K562 (cell line): ENCODE results near the gene GSTM5.

Experiments used
- CBX5 ChIP-seq: IDR thresholded peaks from 2 replicates; pipeline ENCODE4 v1.6.1; 2014; ENCODE audit warnings: low read depth, borderline replicate concordance
- CTCF ChIP-seq, 3 experiments: IDR thresholded peaks in 2 of 3; conservative IDR thresholded peaks in 1 of 3; 2 replicates each; pipeline ENCODE4 v1.5.1; 2011 to 2012; ENCODE audit warnings: low read length in 3 of 3, mild to moderate bottlenecking in 3 of 3, control low read depth in 2 of 3, improper control_type of control experiment in 1 of 3, inconsistent platforms in 1 of 3, low read depth in 1 of 3, mixed read lengths in 1 of 3, moderate library complexity in 1 of 3; ENCODE audit not compliant: insufficient read depth in 2 of 3
- EHMT2 ChIP-seq: fragments of 450-650 bp; IDR thresholded peaks from 2 replicates; pipeline ENCODE4 v1.6.1; 2018; ENCODE audit warnings: antibody characterized with exemption
- EP300 ChIP-seq: IDR thresholded peaks from 2 replicates; pipeline ENCODE4 v1.6.1; 2012; ENCODE audit warnings: low read length, improper control_type of control experiment
- NCOA4 ChIP-seq: fragments of 450-650 bp; IDR thresholded peaks from 2 replicates; pipeline ENCODE4 v1.6.1; 2018; ENCODE audit warnings: mild to moderate bottlenecking; ENCODE audit not compliant: partially characterized antibody
- POLR2A ChIP-seq: fragments of 450-650 bp; conservative IDR thresholded peaks from 2 replicates; pipeline ENCODE4 v1.6.1; 2016
- PRPF4 ChIP-seq: fragments of 200-400 bp; formaldehyde crosslinking; IDR thresholded peaks from one replicate; pipeline ENCODE4 v1.6.1; 2017; ENCODE audit warnings: low read length, low read depth, mild to moderate bottlenecking; ENCODE audit not compliant: insufficient read depth, poor library complexity, severe bottlenecking
- RAD21 ChIP-seq, 2 experiments: fragments of 250-450 bp in 1 of 2; fragments of 450-650 bp in 1 of 2; sonication (Bioruptor Pico) in 1 of 2; formaldehyde crosslinking in 1 of 2; IDR thresholded peaks in 1 of 2; conservative IDR thresholded peaks in 1 of 2; 2 replicates each; pipeline versions ENCODE4 v1.4.0 to v1.8.0; 2020 to 2022; ENCODE audit warnings: mild to moderate bottlenecking in 2 of 2, moderate library complexity in 1 of 2
- SMARCE1 ChIP-seq: fragments of 450-650 bp; IDR thresholded peaks from 2 replicates; pipeline ENCODE4 v1.7.1; 2016; ENCODE audit warnings: mild to moderate bottlenecking
- TAF1 ChIP-seq: IDR thresholded peaks from 2 replicates; pipeline ENCODE4 v1.6.1; 2011; ENCODE audit warnings: mild to moderate bottlenecking, low read length, moderate library complexity; ENCODE audit not compliant: insufficient read depth, control insufficient read depth, severe bottlenecking; ENCODE audit errors: extremely low read depth

- TF ChIP-seq NCOA4, result no peak
- no peak for TF ChIP-seq SMARCE1
- no peak for TF ChIP-seq TAF1
- TF ChIP-seq EP300, result no peak
- no peak for TF ChIP-seq CBX5
- TF ChIP-seq CTCF (IDR thresholded peaks at IDR 0.05 in 2 of 3, conservative IDR thresholded peaks at IDR 0.05 in 1 of 3; ENCODE audit: insufficient read depth in 2 of 3, low read depth in 1 of 3, low read length in 3 of 3), result no peak
- TF ChIP-seq EHMT2, result no peak
- no peak for TF ChIP-seq RAD21 (CRISPR knock-in tag; conservative IDR thresholded peaks at IDR 0.05 in 1 of 2, IDR thresholded peaks at IDR 0.05 in 1 of 2)
- no peak for TF ChIP-seq PRPF4
- no peak for TF ChIP-seq POLR2A
These were observed 39.6 kb downstream of the GSTM5 start for GRCh38 chr1:109751531-109752260.
